RWPE2 (cell line): Measurements from ENCODE around the gene RAC3.

ENCODE experiments used
- ATAC-seq: fragments of 200-7000 bp; cut with Tn5 transposase; 3 replicates; pipeline ENCODE4 v1.9.1; 2021; ENCODE audit warnings: low read depth
- DNase-seq: peaks from one replicate; pipeline ENCODE4 v3.0.0-alpha.2; 2020; ENCODE audit warnings: low spot score
- H3K27ac ChIP-seq: fragments of 450-650 bp; 2 replicates; pipeline ENCODE4 v1.5.1; 2017; ENCODE audit warnings: mild to moderate bottlenecking; ENCODE audit not compliant: poor library complexity, severe bottlenecking
- H3K27me3 ChIP-seq: fragments of 250-450 bp; sonication (Bioruptor Pico); 2 replicates; pipeline ENCODE4 v1.5.1; 2021; ENCODE audit warnings: mild to moderate bottlenecking, moderate library complexity; ENCODE audit not compliant: insufficient read depth, poor library complexity, severe bottlenecking
- H3K36me3 ChIP-seq: fragments of 250-450 bp; sonication (Bioruptor Pico); 2 replicates; pipeline ENCODE4 v1.5.1; 2020; ENCODE audit warnings: low read depth, mild to moderate bottlenecking, moderate library complexity
- H3K4me1 ChIP-seq: fragments of 250-450 bp; sonication (Bioruptor Pico); 2 replicates; pipeline ENCODE4 v1.5.1; 2021; ENCODE audit warnings: mild to moderate bottlenecking, moderate library complexity; ENCODE audit not compliant: insufficient read depth, poor library complexity, severe bottlenecking
- H3K4me3 ChIP-seq: fragments of 250-450 bp; sonication (Bioruptor Pico); 2 replicates; pipeline ENCODE4 v1.5.1; 2021; ENCODE audit warnings: mild to moderate bottlenecking, moderate library complexity; ENCODE audit not compliant: severe bottlenecking
- H3K9me3 ChIP-seq: fragments of 250-450 bp; sonication (Bioruptor Pico); 2 replicates; pipeline ENCODE4 v1.5.1; 2021; ENCODE audit warnings: mild to moderate bottlenecking, moderate library complexity; ENCODE audit not compliant: severe bottlenecking
- CTCF ChIP-seq: fragments of 450-650 bp; IDR thresholded peaks from one replicate; pipeline ENCODE4 v1.5.1; 2017; ENCODE audit warnings: mild to moderate bottlenecking, moderate library complexity; ENCODE audit not compliant: poor library complexity, severe bottlenecking

The RAC3 gene

GRCh38 chr17:82081966-82082365 lies 50.5 kb downstream of the RAC3 start:
- H3K36me3 ChIP-seq: peaks cover 88% of the 10 kb centered on the region
- no peaks in the 10 kb centered on the region for H3K4me1 ChIP-seq
- TF ChIP-seq CTCF: no peak
- DNase-seq (no peak), ATAC-seq (no peak)
- H3K9me3 ChIP-seq: no peaks in the 10 kb centered on the region
- no peaks in the 10 kb centered on the region for H3K27me3 ChIP-seq
- H3K27ac ChIP-seq: no peak overlapping the region
- H3K4me3 ChIP-seq: no peak overlapping the region

DNA sequence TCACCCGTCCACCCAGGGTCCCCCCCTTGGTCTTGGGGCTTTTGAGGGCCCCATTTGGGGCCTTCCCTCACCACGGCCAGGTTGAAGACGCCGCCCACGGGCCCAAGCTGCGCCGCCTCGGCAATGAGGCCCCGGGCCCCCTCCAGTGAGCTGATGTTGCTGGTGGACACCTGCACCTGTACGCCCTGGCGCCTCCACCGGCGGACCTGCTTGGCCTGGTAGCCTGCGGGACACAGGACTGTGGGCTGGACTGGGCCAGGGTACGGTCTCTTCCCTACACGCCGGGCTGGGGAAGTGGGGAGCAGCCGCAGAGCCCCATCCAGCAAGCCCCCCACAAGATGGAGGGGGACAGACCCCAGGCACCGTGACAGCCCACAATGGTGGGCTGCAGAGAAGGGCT lies 51.0 kb downstream of the RAC3 start:
- DNase-seq (no peak), ATAC-seq (no peak)
- no peaks in the 10 kb centered on the region for H3K9me3 ChIP-seq
- H3K36me3 ChIP-seq: peaks cover 93% of the 10 kb centered on the region
- TF ChIP-seq CTCF: no peak
- no peaks in the 10 kb centered on the region for H3K27me3 ChIP-seq
- no peaks in the 10 kb centered on the region for H3K4me1 ChIP-seq
- H3K27ac ChIP-seq: no peak overlapping the region
- no peak overlapping the region for H3K4me3 ChIP-seq

GRCh38 chr17:82083009-82083408 lies 51.5 kb downstream of the RAC3 start:
- Histone ChIP-seq H3K9me3 (no peaks in the 10 kb centered on the region), H3K4me3 (no peak overlapping the region), H3K4me1 (no peaks in the 10 kb centered on the region), H3K36me3 (peaks cover 94% of the 10 kb centered on the region), H3K27me3 (no peaks in the 10 kb centered on the region), H3K27ac (no peak overlapping the region)
- no peak for DNase-seq
- no peak for ATAC-seq
- no peak for TF ChIP-seq CTCF
